ENCODE results near the gene ASIC2.

GRCh38 chr17:33154869-33155455, 138.1 kb downstream of the ASIC2 start:
- TF ChIP-seq CTCF (IDR thresholded peaks at IDR 0.05): no peak
- TF ChIP-seq ZFX (IDR thresholded peaks at IDR 0.05; ENCODE audit: borderline replicate concordance): no peak
